HG02885 (cell line): ENCODE data around the gene XDH.

Source experiments
- ATAC-seq: cut with Tn5 transposase; IDR thresholded peaks from one replicate; pipeline ENCODE4 v1.9.1; 2021; ENCODE audit warnings: mild to moderate bottlenecking; ENCODE audit not compliant: unreplicated experiment, poor library complexity

XDH gene

DNA sequence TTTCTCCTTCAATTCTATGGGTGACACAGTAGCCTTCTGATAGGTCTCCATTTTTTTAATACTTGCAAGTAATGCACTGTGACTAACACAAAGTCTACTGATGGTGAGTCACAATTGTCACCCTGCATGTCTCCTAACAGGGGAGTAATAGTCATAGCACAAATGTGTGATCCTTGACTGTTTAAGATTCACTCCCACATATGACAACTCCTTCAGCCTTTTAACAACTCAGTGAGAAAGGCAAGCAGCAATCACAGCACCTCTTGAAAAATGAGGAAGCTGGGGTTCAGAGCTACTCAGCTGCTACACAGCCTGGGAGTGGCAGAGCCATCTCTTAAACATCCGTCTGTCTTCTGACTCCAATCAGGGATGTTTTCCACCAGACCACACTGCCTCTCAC lies 116.8 kb downstream of the XDH start:
- no peak for ATAC-seq

DNA sequence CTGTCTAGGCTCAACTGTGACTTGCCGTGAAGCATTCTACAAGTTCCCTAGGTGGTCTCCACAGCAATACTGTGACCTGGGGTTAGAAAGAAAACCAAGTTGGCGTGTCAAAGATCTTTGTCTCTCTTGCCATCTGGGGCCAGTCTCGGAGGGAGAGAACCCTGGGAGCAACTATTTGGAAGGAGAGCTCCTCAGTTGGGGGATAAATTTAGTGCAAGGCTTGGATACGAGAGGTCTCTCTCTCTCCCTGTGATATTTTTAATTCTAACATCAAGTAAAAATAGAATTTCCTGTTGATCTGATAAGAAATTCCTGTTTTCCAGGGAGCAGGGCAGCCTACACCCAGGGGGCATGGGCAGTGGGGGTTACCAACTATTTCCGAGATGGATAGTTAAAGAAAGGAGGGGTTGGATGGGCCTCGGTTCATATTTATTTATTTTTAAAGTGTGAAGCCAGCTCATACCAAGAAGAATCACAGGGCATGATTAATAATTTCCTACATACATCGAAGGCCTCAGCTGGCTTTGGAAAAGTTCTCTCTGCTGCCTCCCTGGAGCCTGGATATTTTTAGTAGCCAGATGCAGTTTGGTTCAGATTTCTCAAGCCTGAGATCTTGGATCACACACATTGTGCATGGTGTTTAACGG lies 117.8 kb downstream of the XDH start:
- no peak for ATAC-seq

DNA sequence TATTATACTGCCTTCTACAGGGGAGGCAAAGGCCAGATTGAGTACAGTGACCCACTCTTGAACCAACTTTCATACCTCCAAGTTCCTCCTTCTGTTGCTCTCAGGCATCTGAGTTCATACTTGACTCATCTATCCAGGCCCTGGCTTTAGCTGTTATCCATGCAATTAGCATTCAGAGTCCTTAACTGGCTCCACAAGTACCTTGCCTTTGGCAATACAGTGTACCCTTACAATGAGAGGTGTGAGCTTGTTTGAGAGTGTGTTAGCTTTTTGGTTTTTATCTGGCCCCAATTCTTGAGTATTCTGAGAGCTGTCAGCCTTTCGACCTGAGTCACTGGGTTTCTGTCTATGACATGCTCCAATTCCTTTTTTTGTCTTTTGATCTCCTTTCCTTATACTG lies 120.3 kb downstream of the XDH start:
- ATAC-seq, result no peak

DNA sequence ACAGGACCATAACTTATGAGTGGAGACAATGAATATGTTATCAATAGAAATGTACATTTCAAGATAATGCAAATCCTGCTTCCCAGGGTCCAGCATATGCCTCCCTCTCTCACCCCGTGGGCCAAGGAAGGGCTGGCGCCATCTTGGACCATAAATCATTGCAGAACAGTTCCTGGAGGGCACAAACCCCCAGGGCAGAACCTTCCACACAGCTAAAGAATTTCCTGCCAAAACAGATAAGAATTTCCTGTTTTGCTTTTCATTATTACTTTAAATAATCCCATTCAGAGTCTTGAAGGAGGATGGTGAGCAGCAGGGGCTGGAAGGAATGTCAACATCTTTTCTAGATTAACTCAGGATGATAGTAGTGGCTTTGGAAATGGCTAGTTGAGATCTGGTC lies 126.9 kb downstream of the XDH start:
- no peak for ATAC-seq

DNA sequence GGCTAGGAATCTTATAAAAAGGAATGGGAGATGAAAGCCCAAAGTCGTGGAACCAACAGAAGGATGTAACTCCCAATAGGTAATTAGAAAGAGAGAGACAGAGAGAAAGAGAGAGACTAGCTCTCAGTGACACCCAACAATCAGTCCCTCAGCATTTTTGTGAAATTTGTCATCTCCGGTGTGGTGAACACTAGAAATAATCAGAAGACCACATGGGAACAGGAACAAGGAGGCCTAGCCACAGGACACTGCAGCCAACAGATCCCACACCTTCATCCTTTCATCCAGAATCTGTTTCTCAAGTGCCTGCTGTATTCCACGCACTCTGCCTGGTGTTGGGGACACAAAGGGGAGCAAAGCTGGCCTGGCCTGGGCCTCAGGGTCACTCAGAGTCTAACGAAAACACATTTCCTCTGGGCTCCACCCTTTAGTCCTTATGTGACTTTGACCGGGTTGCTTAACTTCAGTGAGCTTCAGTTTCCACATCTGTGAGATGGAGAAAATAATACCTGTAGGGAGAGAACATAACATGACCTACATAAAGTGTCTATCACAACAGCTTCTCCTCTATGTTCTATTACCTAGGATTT lies 127.5 kb downstream of the XDH start:
- ATAC-seq, result no peak

DNA sequence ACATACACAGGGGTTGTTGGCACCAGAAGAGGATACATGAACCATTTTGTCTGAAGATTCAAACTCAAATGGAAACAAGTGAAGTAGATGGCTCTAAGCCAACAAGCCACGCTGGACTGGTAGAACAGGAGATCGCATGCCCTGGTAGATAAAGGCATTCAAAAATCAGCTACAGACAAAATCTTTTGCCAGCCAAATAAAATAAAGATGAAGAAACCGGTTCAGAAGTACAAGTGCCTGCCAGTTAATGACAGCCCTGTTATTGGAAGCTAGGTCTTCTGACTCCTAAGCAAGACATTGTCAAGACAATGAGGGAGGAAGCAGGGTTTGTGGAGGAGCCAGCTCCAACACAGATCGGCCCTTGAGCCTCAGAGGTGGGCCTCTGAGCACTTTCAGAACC lies 128.3 kb downstream of the XDH start:
- ATAC-seq, result no peak
